Endothelial cell of umbilical vein (primary cell): ENCODE results near the gene VIPR2.

ENCODE experiments used
- EZH2 ChIP-seq: IDR thresholded peaks from 2 replicates; pipeline ENCODE4 v1.6.1; 2012; ENCODE audit warnings: borderline replicate concordance, low read depth, mild to moderate bottlenecking, moderate library complexity, low read length, inconsistent platforms; ENCODE audit not compliant: severe bottlenecking
- POLR2A ChIP-seq: IDR thresholded peaks from 2 replicates; pipeline ENCODE4 v1.6.1; 2012; ENCODE audit warnings: low read depth, mild to moderate bottlenecking, control low read depth, low read length
- TF ChIP-seq, protein P1 (sequence below), 2 donors: IDR thresholded peaks; 1 replicate in 1 of 2; 2 replicates in 1 of 2; pipeline ENCODE4 v1.5.1; 2011; ENCODE audit warnings: low read length in 2 of 2, mild to moderate bottlenecking in 2 of 2, moderate library complexity in 2 of 2, control low read depth in 1 of 2, inconsistent platforms in 1 of 2, low read depth in 1 of 2; ENCODE audit not compliant: insufficient read depth in 1 of 2; ENCODE audit errors: extremely low read depth in 1 of 2

DNA sequence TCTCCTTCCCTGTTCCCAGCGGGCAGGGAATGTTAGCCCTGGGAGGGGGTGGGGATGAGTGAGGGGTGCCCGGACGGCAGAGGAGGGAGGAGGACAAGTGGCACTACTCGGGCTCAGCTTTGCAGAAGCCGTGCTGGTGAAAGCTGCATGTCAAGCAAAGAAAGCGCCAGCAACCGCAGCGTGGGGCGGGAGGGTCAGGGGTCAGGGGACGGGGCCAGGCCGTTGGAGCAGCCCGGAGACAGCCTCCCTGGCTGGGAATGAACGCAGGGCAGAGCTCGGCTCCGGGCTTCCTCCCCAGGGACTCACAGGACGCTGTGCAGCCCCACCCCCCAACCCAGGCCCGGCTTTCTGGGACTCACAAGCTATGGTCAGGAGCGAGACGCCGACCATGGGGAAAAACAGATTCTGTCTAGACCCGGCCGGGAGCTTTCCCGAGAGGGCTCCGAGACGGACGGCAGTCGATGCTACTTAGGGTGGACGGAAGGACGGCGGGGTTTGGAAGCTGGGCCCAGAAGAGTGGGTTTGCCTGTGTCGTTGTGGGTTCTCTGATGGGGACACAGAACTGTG is 113.4 kb downstream of the VIPR2 start:
- TF ChIP-seq, protein P1, sequence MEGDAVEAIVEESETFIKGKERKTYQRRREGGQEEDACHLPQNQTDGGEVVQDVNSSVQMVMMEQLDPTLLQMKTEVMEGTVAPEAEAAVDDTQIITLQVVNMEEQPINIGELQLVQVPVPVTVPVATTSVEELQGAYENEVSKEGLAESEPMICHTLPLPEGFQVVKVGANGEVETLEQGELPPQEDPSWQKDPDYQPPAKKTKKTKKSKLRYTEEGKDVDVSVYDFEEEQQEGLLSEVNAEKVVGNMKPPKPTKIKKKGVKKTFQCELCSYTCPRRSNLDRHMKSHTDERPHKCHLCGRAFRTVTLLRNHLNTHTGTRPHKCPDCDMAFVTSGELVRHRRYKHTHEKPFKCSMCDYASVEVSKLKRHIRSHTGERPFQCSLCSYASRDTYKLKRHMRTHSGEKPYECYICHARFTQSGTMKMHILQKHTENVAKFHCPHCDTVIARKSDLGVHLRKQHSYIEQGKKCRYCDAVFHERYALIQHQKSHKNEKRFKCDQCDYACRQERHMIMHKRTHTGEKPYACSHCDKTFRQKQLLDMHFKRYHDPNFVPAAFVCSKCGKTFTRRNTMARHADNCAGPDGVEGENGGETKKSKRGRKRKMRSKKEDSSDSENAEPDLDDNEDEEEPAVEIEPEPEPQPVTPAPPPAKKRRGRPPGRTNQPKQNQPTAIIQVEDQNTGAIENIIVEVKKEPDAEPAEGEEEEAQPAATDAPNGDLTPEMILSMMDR (IDR thresholded peaks at IDR 0.05; ENCODE audit: extremely low read depth in 1 of 2, insufficient read depth in 1 of 2, low read depth in 1 of 2, low read length in 2 of 2), result no peak
- no peak for TF ChIP-seq POLR2A
- TF ChIP-seq EZH2, result no peak
